ENCODE data around the gene AICDA.
"Not testable (repeated sequence)": the region's sequence is repeated elsewhere in the genome, so short reads cannot be mapped to it uniquely, and the experiment has no call there.

Gene AICDA

GRCh38 chr12:8612629-8613028 is at the start of gene AICDA:
Gene AICDA, minus strand, starts transcription at chr12:8612859. Its CDS starts 92 bp downstream, at chr12:8612767.
- DNase-seq, result no peak

DNA sequence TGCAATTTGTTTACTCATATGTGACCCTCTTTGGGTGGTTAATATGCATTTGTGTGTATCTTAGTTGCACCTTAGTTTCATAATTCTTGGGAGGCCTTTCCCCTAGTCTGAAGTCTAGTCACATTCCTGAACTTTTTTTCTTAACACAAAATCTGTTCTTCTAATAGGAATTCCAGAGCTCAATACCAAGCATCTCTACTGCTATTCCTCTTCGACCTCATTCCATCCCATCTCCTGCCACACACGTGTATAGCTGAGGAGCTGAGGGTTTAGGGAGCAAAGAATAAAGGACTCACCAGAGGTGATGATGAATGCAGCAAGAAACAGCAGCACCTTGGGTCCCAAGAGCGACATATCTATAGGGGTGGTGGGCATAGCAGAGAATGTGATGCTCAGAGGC is 49.1 kb upstream of the AICDA start:
- no peak for DNase-seq

DNA sequence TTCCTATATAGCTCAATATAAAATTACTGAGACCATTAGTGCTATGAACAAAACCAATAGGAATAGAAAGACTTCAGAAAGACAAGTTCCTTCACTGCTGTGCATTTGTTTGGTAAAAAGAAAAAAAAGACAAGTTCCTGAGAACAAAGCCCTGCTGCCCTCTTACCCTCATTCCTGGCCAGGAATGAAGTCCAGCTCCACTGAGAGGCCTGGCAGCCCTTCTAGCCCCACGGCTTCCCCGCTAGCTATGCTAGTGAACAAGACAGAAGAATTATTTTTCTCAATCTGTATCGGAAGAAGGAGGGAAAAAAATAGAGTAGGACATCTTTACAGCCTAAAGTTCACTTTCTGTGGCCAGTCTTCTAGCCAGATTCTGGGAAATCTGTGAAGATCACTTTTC is 48.4 kb upstream of the AICDA start:
- no peak for DNase-seq

DNA sequence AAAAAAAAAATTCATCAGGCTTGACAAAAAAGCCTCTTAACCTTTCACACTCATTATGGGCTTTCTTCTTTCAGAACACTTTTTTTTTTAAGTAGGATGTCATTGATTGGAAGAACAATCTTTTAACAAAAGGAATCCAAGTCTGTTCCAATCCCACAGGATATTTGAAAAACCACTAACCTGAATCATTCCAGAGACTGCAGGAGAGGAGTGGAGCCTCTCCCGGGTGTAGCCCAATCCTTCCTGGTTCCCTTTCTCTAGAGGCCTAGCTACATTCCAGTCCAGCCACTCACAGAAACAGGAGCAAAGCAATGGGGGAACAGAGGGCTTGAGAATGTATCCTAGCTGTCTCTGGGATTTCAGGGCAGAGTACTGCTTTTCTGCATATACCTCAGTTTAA is 45.7 kb upstream of the AICDA start:
- DNase-seq, result no peak

DNA sequence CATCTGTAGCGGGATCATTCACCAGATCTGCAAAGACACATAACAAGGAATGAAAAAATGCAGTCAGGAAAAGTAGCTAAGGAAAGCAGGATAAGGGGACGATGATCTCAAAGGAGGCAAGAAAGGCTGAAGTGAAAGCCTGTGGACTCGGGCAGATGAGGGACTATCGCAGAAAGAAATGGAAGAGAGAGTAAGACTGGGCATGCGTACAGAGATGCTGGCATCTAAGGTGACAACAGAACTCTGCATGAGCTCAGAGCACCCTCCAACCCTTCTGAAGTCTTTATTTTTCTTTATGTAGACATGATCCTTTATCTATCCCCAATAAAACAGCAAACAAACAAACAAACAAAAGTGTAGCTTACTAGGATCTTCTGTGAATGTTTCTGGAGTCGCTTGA is 42.8 kb upstream of the AICDA start:
- DNase-seq, result no peak

DNA sequence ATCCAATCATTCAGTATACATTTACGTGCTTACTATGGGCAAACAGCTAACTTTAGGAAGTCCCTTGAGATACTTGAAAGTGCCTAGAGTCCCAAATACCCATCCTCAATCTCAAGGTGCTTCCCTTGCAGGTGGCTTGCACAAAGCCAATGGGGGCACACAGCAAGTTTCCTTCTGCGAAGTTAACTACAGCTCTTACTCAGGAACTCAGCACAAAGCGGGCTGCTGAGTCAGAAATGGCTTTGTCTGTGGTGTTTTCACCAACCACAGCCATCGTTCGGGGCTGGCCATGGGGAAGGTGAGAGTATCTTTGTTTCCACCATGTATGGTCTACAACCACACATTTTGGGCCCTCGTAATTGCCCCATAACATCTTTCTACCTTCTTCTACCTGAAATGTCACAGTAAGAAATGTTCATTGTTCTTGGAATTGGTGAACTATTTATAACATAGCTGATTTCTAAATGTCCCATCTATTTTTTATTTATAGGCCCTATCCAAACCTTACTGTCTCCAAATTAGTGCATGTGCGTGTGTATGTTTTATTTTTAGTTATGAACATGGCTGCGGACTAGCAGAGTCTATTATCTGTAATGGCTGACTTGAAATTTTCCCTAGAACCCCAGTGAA is 36.0 kb upstream of the AICDA start:
- DNase-seq, result no peak

- no peak for DNase-seq
Observed at GRCh38 chr12:8647968-8648367, 35.3 kb upstream of the AICDA start.

GRCh38 chr12:8644345-8645248 is 31.9 kb upstream of the AICDA start:
- DNase-seq, result no peak

GRCh38 chr12:8642775-8643174 is 30.1 kb upstream of the AICDA start:
- no peak for DNase-seq

GRCh38 chr12:8639936-8640335 is 27.3 kb upstream of the AICDA start:
- no peak for DNase-seq

DNA sequence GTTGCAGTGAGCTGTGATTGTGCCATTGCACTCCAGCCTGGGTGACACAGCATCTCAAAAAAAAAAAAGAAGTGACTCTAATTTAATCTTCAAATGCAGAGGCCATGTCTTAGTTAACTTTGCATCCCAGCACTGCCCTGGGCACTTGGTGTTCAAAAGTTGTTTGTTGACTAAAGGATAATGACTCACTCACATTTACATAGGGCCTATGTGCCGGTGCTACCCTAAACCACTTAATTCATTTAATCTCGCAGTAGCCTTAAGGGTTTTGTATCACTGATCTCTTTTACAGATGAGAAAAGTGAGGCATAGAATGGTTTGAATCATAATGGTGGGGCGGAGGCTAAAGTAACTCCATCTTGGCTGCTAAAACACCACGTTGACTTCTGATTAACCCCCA is 26.3 kb upstream of the AICDA start:
- DNase-seq, result no peak

- DNase-seq, result no peak
Observed at GRCh38 chr12:8637666-8638065, 25.0 kb upstream of the AICDA start.

DNA sequence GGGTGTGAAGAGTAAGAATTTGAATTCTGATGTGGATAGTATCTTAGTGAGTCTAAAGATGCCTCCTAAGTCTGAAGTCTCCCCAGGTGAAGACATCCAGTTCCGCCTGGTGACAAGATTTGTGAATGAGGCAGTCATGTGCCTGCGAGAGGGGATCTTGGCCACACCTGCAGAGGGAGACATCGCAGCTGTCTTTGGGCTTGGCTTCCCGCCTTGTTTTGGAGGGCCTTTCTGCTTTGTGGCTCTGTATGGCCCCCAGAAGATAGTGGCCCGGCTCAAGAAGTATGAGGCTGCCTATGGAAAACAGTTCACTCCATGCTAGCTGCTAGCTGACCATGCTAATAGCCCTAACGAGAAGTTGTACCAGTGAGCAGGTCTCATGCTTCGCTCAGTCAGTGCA is 24.6 kb upstream of the AICDA start:
- no peak for DNase-seq

DNA sequence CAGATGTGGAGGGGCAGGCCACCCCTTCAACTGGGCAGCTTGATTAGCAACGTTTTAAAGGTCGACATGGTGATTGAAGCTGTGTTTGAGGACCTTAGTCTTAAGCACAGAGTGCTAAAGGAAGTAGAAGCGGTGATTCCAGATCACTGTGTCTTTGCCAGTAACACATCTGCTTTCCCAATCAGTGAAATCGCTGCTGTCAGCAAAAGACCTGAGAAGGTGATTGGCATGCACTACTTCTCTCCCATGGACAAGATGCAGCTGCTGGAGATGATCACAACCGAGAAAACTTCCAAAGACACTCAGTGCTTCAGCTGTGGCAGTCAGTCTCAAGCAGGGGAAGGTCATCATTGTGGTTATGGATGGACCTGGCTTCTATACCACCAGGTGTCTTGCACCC is 23.9 kb upstream of the AICDA start:
- no peak for DNase-seq

GRCh38 chr12:8636007-8636346 is 23.3 kb upstream of the AICDA start:
- not testable (repeated sequence) for DNase-seq

GRCh38 chr12:8635342-8636006 is 22.8 kb upstream of the AICDA start:
- not testable (repeated sequence) for DNase-seq

GRCh38 chr12:8630131-8630530 is 17.5 kb upstream of the AICDA start:
- no peak for DNase-seq

DNA sequence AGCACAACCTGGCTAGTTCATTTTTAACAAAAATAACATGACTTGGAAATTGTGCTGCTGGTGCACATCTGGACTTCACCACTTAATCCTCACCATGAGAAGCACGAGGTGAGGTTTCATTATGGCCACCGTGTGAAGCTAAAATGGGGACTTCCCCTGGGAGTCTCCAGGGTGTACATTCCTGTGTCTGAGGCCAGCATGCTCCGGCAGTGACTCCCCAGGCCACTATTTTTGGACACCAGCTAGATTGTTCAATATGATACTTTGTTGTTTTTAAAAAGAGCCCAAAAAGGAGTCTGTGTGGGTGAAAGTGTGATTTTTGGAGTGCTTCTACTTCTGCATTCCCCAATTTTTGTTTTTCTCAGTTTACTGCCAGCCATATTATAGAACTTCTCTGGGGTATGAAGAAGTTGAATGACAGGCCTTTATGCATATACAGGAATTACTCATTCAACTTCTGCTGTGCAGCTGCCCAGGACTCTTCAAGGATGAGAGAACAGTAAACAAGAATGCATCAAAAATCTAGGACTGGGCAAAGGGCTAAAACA is 16.9 kb upstream of the AICDA start:
- no peak for DNase-seq

GRCh38 chr12:8628731-8629130 is 16.1 kb upstream of the AICDA start:
- DNase-seq, result no peak

DNA sequence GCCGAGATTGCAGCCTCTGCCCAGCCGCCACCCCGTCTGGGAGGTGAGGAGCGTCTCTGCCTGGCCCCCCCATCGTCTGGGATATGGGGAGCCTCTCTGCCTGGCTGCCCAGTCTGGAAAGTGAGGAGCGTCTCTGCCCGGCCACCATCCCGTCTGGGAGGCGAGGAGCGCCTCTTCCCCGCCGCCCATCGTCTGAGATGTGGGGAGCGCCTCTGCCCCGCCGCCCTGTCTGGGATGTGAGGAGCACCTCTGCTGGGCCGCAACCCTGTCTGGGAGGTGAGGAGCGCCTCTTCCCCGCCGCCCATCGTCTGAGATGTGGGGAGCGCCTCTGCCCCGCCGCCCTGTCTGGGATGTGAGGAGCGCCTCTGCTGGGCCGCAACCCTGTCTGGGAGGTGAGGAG is 12.1 kb upstream of the AICDA start:
- DNase-seq, result not testable (repeated sequence)

DNA sequence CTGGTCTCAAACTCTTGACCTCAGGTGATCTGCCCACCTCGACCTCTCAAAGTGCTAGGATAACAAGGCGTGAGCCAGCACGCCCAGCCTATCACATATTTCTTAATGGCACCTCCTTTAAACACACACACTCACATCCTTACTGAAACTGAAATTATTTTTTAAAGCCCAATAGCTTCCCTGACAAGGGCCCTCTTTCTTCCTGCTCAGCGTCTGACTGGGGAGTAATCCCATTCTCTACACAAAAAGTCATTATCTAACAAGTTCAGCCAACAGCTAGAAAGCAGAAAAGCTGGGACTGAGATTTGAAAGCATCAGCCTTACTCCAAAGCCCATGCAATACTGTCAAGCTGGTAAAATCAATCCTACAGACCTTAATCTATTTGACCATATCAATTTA is 10.0 kb upstream of the AICDA start:
- DNase-seq, result no peak

- DNase-seq, result no peak
Observed at GRCh38 chr12:8615206-8615605, 2.5 kb upstream of the AICDA start.

GRCh38 chr12:8613881-8614280 is 1.2 kb upstream of the AICDA start:
- not testable (repeated sequence) for DNase-seq
